SK-N-SH treated with all-trans-retinoic acid at 6 μM for 48 hours (cell line): ENCODE measurements around the gene MRPL4.

Experiments used
- ATAC-seq: fragments of 200-7000 bp; cut with Tn5 transposase; 3 replicates; pipeline ENCODE4 v1.9.1; 2020; ENCODE audit warnings: mild to moderate bottlenecking, moderate library complexity
- ARNTL ChIP-seq: fragments of 450-650 bp; formaldehyde crosslinking; IDR thresholded peaks from 2 replicates; pipeline ENCODE4 v1.5.0; 2020; ENCODE audit warnings: low read depth, mild to moderate bottlenecking, moderate library complexity, borderline replicate concordance
- BACH2 ChIP-seq: fragments of 250-450 bp; sonication (Bioruptor Pico); IDR thresholded peaks from 2 replicates; pipeline ENCODE4 v1.9.0; 2021; ENCODE audit warnings: mild to moderate bottlenecking, borderline replicate concordance
- CREB5 ChIP-seq: fragments of 250-450 bp; sonication (Bioruptor Pico); IDR thresholded peaks from 2 replicates; pipeline ENCODE4 v1.5.1; 2020; ENCODE audit warnings: low read depth, mild to moderate bottlenecking, moderate library complexity
- CSDC2 ChIP-seq: fragments of 250-450 bp; sonication (Bioruptor Pico); IDR thresholded peaks from 2 replicates; pipeline ENCODE4 v1.5.0; 2020; ENCODE audit warnings: mild to moderate bottlenecking, moderate library complexity
- ESRRG ChIP-seq: fragments of 250-450 bp; sonication (Bioruptor Pico); IDR thresholded peaks from 2 replicates; pipeline ENCODE4 v1.6.1; 2021; ENCODE audit warnings: mild to moderate bottlenecking
- GLIS3 ChIP-seq: fragments of 250-450 bp; sonication (Bioruptor Pico); IDR thresholded peaks from 2 replicates; pipeline ENCODE4 v1.5.0; 2020; ENCODE audit warnings: mild to moderate bottlenecking, moderate library complexity
- ISL1 ChIP-seq: fragments of 250-450 bp; sonication (Bioruptor Pico); IDR thresholded peaks from 2 replicates; pipeline ENCODE4 v2.1.2; 2022; ENCODE audit warnings: mild to moderate bottlenecking, moderate library complexity
- OSR1 ChIP-seq: fragments of 250-450 bp; sonication (Bioruptor Pico); IDR thresholded peaks from 2 replicates; pipeline ENCODE4 v1.8.0; 2022; ENCODE audit warnings: moderate library complexity, mild to moderate bottlenecking, inconsistent platforms
- PATZ1 ChIP-seq: fragments of 250-450 bp; sonication (Bioruptor Pico); IDR thresholded peaks from 2 replicates; pipeline ENCODE4 v1.8.0; 2020; ENCODE audit warnings: mild to moderate bottlenecking, moderate library complexity, borderline replicate concordance
- PPARA ChIP-seq: fragments of 250-450 bp; sonication (Bioruptor Pico); IDR thresholded peaks from 2 replicates; pipeline ENCODE4 v1.5.0; 2020; ENCODE audit warnings: mild to moderate bottlenecking, borderline replicate concordance
- RARB ChIP-seq: fragments of 250-450 bp; sonication (Bioruptor Pico); IDR thresholded peaks from 2 replicates; pipeline ENCODE4 v1.8.0; 2021; ENCODE audit warnings: mild to moderate bottlenecking, moderate library complexity
- SNAI2 ChIP-seq: fragments of 250-450 bp; sonication (Bioruptor Pico); IDR thresholded peaks from 2 replicates; pipeline ENCODE4 v1.5.0; 2020; ENCODE audit warnings: mild to moderate bottlenecking, moderate library complexity
- TCF4 ChIP-seq: fragments of 250-450 bp; sonication (Bioruptor Pico); IDR thresholded peaks from 2 replicates; pipeline ENCODE4 v1.8.0; 2021; ENCODE audit warnings: mild to moderate bottlenecking, moderate library complexity, borderline replicate concordance
- TOX ChIP-seq: fragments of 250-450 bp; sonication (Bioruptor Pico); IDR thresholded peaks from 2 replicates; pipeline ENCODE4 v1.8.0; 2021; ENCODE audit warnings: mild to moderate bottlenecking, moderate library complexity, borderline replicate concordance
- TSHZ2 ChIP-seq: fragments of 250-450 bp; sonication (Bioruptor Pico); IDR thresholded peaks from 2 replicates; pipeline ENCODE4 v1.5.0; 2020; ENCODE audit warnings: mild to moderate bottlenecking, moderate library complexity
- ZC3H10 ChIP-seq: fragments of 250-450 bp; sonication (Bioruptor Pico); IDR thresholded peaks from 2 replicates; pipeline ENCODE4 v1.5.1; 2021; ENCODE audit warnings: mild to moderate bottlenecking, moderate library complexity
- ZFP3 ChIP-seq: fragments of 250-450 bp; sonication (Bioruptor Pico); IDR thresholded peaks from 2 replicates; pipeline ENCODE4 v1.5.0; 2020; ENCODE audit warnings: mild to moderate bottlenecking, moderate library complexity
- ZFP30 ChIP-seq: fragments of 450-650 bp; formaldehyde crosslinking; IDR thresholded peaks from 2 replicates; pipeline ENCODE4 v1.5.0; 2022; ENCODE audit warnings: mild to moderate bottlenecking, moderate library complexity
- ZNF565 ChIP-seq: fragments of 450-650 bp; formaldehyde crosslinking; conservative IDR thresholded peaks from 2 replicates; pipeline ENCODE4 v1.5.0; 2020; ENCODE audit warnings: low read depth, mild to moderate bottlenecking, moderate library complexity
- ZNF70 ChIP-seq: fragments of 450-650 bp; formaldehyde crosslinking; IDR thresholded peaks from 2 replicates; pipeline ENCODE4 v1.5.0; 2020; ENCODE audit warnings: mild to moderate bottlenecking, moderate library complexity
- ZNF8 ChIP-seq: fragments of 450-650 bp; formaldehyde crosslinking; IDR thresholded peaks from 2 replicates; pipeline ENCODE4 v1.5.0; 2020; ENCODE audit warnings: mild to moderate bottlenecking, moderate library complexity
- TF ChIP-seq, protein P1 (sequence below): fragments of 250-450 bp; sonication (Bioruptor Pico); IDR thresholded peaks from 2 replicates; pipeline ENCODE4 v1.8.0; 2021; ENCODE audit warnings: low read depth, mild to moderate bottlenecking, moderate library complexity, borderline replicate concordance
- TF ChIP-seq, protein P2 (sequence below): fragments of 250-450 bp; sonication (Bioruptor Pico); IDR thresholded peaks from 2 replicates; pipeline ENCODE4 v1.5.1; 2021; ENCODE audit warnings: mild to moderate bottlenecking, moderate library complexity

MRPL4 gene

GRCh38 chr19:10291554-10292205 lies 39.7 kb downstream of the MRPL4 start (continued):
- TF ChIP-seq SNAI2 (CRISPR knock-in tag) = no peak
- TF ChIP-seq CSDC2 (CRISPR knock-in tag) = no peak
- TF ChIP-seq PPARA (CRISPR knock-in tag) = no peak
- TF ChIP-seq, all 23 proteins: peak for 0

- no peak for TF ChIP-seq RARB (CRISPR knock-in tag)
- TF ChIP-seq TCF4 (CRISPR knock-in tag) = no peak
- no peak for TF ChIP-seq TOX (CRISPR knock-in tag)
- TF ChIP-seq CREB5 (CRISPR knock-in tag) = no peak
- no peak for TF ChIP-seq ZFP3 (CRISPR knock-in tag)
- TF ChIP-seq PATZ1 = no peak
- TF ChIP-seq ESRRG (CRISPR knock-in tag) = no peak
- no peak for TF ChIP-seq ARNTL (CRISPR knock-in tag)
- TF ChIP-seq TSHZ2 (CRISPR knock-in tag) = no peak
- no peak for TF ChIP-seq CSDC2 (CRISPR knock-in tag)
- TF ChIP-seq, protein P1, sequence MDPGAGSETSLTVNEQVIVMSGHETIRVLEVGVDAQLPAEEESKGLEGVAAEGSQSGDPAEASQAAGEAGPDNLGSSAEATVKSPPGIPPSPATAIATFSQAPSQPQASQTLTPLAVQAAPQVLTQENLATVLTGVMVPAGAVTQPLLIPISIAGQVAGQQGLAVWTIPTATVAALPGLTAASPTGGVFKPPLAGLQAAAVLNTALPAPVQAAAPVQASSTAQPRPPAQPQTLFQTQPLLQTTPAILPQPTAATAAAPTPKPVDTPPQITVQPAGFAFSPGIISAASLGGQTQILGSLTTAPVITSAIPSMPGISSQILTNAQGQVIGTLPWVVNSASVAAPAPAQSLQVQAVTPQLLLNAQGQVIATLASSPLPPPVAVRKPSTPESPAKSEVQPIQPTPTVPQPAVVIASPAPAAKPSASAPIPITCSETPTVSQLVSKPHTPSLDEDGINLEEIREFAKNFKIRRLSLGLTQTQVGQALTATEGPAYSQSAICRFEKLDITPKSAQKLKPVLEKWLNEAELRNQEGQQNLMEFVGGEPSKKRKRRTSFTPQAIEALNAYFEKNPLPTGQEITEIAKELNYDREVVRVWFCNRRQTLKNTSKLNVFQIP (CRISPR knock-in tag) = no peak
- no peak for TF ChIP-seq ZC3H10
- no peak for TF ChIP-seq ZNF565 (CRISPR knock-in tag)
- TF ChIP-seq GLIS3 (CRISPR knock-in tag) = no peak
- no peak for TF ChIP-seq ZNF8
- TF ChIP-seq ZFP30 = no peak
- no peak for TF ChIP-seq BACH2
- no peak for TF ChIP-seq SNAI2 (CRISPR knock-in tag)
- TF ChIP-seq ISL1 = no peak
- no peak for TF ChIP-seq PPARA (CRISPR knock-in tag)
- ATAC-seq = peak; percentile 65
Observed at GRCh38 chr19:10292206-10292788, 40.3 kb downstream of the MRPL4 start.

DNA sequence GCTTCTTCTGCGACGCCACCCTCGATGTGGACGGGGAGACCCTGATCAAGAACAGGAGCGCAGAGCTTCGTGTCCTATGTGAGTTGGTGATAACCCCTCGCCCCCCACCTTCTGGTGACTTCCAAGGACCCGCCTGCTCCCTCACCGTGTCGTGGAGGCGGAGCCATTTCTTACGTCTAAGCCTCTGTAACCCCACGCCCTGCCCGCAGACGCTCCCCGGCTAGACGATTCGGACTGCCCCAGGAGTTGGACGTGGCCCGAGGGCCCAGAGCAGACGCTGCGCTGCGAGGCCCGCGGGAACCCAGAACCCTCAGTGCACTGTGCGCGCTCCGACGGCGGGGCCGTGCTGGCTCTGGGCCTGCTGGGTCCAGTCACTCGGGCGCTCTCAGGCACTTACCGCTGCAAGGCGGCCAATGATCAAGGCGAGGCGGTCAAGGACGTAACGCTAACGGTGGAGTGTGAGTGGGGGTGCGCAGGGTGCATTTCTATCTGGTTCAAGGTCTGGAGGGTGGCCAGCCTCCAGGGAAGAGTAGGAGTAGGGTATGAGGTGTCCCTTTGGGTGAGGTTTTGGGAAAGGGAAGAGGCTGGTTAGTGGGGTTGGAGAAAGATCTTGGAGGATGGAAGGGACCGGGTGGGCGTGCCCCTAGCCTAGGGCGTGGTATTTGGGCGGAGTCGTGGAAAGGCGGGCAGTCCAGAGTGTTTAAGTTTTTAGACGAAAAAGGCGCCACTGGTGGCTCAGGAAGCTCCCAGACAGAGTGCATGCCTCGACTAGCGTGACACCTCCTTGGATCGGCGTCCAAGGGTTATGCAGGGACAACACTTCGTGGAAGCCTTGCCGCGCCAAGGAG lies 41.0 kb downstream of the MRPL4 start:
- no peak for ATAC-seq
- TF ChIP-seq OSR1 (CRISPR knock-in tag) = no peak
- TF ChIP-seq, protein P2, sequence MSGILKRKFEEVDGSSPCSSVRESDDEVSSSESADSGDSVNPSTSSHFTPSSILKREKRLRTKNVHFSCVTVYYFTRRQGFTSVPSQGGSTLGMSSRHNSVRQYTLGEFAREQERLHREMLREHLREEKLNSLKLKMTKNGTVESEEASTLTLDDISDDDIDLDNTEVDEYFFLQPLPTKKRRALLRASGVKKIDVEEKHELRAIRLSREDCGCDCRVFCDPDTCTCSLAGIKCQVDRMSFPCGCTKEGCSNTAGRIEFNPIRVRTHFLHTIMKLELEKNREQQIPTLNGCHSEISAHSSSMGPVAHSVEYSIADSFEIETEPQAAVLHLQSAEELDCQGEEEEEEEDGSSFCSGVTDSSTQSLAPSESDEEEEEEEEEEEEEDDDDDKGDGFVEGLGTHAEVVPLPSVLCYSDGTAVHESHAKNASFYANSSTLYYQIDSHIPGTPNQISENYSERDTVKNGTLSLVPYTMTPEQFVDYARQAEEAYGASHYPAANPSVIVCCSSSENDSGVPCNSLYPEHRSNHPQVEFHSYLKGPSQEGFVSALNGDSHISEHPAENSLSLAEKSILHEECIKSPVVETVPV (CRISPR knock-in tag) = no peak
- TF ChIP-seq SNAI2 (CRISPR knock-in tag) = no peak
- no peak for TF ChIP-seq TOX (CRISPR knock-in tag)
- TF ChIP-seq TSHZ2 (CRISPR knock-in tag) = no peak
- TF ChIP-seq ZNF8 = no peak
- TF ChIP-seq ZNF70 = no peak
- no peak for TF ChIP-seq GLIS3 (CRISPR knock-in tag)
- TF ChIP-seq TCF4 (CRISPR knock-in tag) = no peak
- no peak for TF ChIP-seq ZFP3 (CRISPR knock-in tag)
